ENCODE measurements around the gene RPS2.
"Not testable (repeated sequence)": the region's sequence is repeated elsewhere in the genome, so short reads cannot be mapped to it uniquely, and the experiment has no call there.

RPS2 gene

DNA sequence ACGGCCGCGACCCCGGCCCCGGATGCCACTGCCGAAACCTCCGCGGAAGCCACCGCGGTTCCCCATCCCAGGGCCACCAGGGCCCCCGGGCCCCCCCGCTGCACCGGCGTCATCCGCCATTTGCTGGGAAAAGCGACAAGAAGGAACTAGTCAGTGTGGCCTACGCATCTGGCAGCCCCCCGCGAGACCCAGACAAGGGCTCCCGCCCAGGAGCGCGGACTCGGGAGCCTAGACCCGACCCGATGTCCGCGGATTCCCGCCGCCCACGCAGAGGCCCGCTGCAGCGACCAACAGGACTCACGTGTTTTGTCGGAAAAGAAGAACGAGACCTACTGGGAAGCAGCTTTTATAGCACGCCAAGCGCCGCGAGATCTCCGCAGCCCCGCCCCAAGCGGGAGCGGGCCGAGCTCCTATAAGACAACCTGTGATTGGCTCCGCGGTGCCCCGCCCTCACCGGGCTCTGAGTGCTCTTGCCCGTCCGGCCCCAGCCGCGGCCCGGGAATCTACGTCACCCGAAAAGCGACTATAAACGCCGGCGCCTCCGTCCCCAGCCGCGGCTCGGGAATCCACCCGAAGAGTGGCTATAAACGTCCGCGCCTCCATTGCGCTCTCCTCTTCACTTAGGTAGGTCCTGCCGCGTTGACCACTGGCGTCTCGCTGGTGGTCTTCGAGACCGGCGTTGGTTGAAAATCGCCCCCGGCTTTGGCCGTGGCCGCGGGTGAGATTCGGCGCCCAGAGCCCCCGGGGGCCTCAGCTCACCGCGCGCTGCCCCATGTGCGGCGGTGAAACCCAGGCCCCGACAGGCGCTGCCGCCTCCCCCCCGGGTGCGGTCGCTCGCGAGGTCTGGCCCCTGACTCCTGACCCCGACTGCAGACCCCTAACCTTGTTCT is at the start of gene RPS2:
RPS2 (minus strand) TSS at position 321 of the 890 bp plus-strand sequence; CDS start at position 120, 201 bp downstream.
- DNase-seq (ENCODE audit: insufficient read length, low spot score), result peak; percentile 98
- no peak for FAIRE-seq

DNA sequence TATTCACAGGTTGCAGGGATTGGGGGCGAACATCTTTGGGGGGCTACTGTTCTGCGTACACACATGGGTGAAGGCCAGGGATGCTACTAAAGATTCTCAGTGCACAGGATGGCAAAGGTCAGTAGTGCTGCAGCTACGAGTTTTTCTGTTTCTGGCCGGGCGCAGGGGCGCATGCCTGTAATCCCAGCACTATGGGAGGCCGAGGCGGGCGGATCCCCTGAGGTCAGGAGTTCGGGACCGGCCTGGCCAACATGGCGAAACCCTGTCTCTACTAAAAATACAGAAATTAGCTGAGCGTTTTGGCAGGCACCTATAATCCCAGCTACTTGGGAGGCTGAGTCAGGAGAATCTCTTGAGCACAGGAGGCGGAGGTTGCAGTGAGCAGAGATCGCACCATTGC is 48.9 kb upstream of the RPS2 start:
- FAIRE-seq (no peak), DNase-seq (ENCODE audit: insufficient read length, low spot score) (no peak)

DNA sequence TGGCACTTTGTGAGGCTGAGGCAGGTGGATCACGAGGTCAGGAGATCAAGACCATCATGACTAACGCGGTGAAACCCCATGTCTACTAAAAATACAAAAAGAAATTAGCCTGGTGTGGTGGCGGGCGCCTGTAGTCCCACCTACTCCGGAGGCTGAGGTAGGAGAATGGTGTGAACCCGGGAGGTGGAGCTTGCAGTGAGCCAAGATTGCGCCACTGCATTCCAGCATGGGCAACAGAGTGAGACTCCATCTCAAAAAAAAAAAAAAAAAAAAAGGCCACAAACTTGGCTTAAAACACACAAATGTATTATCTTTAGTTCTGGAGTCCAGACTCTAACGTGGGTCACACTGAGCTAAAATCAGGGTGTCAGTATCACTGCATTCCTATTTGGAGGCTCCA is 47.1 kb upstream of the RPS2 start:
- DNase-seq (ENCODE audit: insufficient read length, low spot score); FAIRE-seq: not testable (repeated sequence)

DNA sequence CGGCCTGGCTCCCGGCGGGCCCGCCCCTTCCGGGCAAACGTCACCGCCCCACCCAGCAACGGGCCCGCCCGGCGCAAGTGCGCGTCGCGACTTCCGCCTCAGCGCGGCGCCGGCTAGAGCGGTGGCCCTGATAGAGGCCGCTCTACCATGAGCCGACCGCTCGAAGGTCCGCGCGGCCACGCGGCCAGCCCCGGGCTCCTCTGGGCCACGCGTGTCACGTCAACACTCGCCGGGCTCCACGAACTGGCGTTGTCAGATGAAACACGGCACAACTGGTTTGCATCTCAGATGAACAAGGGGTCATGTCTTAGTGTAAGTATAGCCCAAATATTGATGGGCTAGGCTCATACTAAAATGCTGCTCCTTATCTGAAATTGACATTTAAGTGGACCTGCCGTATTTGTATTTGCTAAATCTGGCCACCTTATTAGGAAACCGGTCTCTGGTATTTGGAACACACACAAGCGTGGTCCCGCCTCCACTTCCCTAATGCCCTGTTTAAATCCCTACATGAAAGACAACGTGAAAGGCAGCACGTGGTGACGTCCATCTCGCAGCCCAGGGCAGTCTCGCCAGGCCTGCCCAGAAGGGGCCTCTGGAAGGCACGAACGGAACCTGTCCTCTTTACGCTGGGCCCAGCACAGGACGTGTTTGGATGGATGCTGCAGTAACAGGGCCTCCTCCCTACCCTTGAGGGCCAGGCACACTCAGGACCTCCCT is 45.3 kb upstream of the RPS2 start, which contains the start of gene ZNF598:
ZNF598 (minus strand) TSS at position 31 of the 720 bp plus-strand sequence.
- DNase-seq (ENCODE audit: insufficient read length, low spot score) (peak; percentile 92), FAIRE-seq (peak; percentile 88)

DNA sequence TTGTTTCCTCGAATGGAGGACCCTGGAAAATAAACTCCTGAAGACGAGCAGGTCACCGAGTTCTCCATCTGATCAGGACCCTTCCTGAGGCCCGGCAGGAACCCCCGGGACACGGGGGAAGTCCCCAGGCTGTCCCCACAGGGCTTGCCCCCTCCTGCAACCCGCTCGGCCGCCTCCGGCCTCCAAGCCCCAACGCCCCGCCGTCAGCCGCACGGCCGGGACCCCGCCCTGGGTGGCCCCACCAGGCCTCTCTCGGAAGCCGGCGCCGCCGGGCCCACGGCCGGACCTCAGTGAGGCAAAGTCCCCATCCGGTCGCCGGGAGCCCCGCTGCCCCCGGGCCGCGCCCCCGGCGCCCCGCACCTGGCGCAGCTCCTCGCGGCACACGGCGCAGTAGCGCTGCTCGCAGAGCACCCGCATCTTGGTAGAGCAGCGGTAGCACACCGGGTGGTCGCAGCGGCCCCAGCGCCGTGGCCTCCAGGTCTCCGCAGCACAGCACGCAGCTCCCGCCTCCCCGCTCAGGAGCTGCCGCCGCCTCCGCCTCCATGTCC is 44.6 kb upstream of the RPS2 start:
- FAIRE-seq (no peak), DNase-seq (ENCODE audit: insufficient read length, low spot score) (no peak)

DNA sequence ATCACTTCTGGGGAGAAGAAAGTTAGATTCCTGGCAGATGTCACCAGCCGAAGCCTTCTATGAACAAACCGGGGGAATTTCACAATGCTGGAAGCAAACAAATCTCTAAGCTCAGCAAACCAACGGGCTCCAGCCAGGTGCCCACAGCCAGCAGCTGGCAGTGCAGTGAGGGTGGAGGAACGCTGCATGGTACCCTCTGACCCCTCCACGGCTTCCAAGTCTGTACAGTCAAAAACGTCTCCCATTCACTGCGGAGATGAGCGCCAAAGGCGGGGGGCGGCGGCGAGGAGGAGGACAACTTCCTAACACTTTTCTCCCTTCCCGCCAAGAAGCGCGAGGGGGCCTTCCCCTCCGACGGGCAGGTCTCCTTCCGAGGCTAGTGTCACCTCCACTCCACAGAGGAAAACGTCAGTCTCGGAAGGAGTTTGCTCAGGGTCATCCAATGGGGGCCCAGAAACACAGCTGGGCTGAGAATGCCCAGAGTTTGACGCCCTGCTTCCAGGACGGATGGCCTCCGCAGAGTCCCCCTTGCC is 44.1 kb upstream of the RPS2 start:
- DNase-seq (ENCODE audit: insufficient read length, low spot score), result no peak
- FAIRE-seq, result peak; percentile 4

DNA sequence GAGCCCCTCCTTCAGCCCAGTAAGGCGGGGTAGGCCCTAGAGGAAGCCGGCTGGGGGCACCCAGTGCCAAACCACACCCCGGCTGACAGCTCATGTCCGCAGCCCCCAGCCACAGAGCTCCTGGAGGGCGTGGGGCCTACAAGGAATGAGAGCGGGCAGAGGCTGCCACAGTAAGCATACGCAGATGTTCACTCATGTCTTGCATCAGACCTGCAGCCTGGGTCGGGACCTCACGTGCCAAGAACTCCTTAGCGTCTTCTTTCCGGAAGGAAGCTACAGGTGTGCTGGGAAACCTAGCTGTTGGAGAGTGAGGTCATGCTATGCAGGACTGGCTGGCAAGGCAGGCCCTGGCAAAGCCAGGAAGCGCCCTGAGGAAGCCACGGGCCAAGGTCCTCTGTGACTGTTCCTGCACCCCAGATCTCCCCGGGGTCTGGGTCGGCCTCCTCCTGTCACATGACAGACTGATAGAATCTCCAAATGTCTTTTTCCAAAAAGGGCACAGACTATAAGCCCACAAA is 43.4 kb upstream of the RPS2 start:
- DNase-seq (ENCODE audit: insufficient read length, low spot score), result no peak

DNA sequence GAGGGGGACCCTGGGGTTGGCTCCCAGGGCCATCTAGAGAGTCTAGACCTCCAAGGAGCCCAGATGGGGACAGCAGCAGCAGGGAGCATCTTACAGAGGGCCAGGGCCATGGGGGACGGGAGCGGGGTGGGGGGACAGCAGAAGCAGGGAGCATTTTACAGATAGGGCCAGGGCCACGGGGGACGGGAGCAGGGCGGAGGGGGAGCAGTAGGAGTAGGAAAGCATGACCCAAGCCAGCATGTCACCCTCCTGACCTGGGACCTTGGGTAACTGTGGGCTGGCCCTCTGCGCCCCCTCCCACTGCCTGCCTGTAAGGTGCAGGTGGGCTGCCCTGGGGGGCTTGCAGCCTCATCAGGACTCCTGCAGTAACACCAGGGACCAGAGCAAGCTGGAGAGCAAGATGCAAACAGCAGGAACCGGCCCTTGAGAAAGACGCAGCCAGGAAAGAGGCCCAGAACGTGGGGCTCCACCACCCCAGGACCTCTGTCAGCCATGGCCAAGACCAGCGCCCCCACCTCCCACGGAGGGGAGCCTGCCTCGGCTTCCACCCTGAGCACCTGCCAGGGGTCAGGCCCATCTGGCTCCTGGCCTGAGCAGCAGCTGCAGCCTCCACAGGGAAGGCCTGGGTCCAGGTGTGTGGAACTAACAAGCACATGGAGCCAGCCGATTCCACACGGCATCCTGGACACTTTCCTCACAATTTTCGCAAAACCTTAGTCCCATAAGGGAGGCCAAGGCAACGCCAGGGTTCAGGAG is 42.6 kb upstream of the RPS2 start:
- no peak for FAIRE-seq
- no peak for DNase-seq (ENCODE audit: insufficient read length, low spot score)

More for the DNA sequence above, 43.4 kb upstream of the RPS2 start:
- no peak for FAIRE-seq

DNA sequence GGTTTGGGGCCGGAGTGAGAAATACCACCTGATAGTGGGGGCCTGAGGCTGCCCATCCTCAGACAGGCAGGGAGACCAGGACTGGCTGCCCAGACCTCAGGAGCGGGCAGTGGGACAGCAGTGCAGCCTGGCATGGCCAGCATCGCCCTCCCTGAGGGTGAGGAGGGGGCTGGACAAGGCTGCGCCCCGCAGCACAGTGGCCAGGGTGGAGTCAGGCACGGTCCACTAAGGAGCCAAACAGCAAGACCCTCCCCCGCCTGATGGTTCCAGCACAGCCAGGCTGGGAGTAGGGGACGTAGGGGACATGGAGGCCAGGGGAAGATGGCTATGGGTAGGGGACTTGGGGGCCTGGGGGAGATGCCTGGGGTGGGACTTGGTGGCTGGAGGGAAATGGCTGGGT is 41.7 kb upstream of the RPS2 start:
- no peak for DNase-seq (ENCODE audit: insufficient read length, low spot score)

DNA sequence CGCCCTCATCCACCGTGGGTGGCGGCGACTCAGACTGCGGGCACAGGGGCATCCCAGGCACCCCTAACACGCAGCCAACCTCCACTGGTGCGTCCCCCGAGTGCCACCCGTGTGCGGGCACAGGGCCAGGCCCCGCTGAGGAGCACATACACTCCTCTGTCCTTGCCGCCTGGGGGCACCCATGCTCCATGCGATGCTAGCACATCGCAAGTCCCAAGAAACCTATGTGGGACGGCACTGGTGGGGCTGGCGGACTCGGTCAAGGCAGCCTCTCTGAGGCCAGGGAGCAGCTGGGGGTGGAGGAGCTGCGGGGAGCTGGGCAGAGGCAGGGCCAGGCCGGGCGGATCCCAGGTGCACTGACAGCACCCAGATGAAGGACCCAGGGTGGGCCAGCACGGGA is 41.0 kb upstream of the RPS2 start:
- DNase-seq (ENCODE audit: insufficient read length, low spot score) (no peak), FAIRE-seq (no peak)

More for the DNA sequence above, 41.7 kb upstream of the RPS2 start:
- no peak for FAIRE-seq

DNA sequence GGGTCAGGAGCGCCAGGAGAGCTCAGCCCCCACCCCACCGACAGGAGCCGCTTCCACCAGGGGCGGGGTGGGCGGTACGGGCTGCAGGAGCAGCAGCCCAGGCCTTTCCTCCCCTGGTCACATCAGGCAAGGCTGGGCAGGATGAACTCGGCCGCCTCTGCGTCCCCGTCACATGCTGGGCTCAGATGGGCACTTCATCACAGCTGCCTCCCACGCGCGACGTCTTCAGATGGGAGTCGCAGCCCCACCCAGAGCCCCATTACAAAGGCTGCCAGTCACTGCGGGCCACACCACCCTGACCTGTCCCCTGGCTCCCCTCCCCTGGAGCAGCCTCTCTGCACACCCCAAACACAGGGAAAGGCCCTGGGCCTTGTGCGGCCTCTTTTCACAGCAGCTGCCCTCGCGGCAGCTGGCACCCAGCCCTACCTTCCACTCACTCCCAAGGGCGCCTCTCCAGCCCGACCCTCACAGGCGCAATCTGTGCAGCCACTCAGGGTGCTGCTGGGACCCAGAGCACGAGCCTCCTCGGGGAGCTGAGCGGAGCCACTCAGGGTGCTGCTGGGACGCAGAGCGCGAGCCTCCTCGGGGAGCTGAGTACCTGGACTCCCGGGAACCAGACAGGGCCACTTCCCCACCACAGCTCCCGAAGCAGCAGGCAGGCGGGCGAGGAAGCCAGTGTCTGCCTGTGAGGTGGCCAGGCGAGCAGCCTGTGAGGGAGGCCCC is 40.3 kb upstream of the RPS2 start:
- FAIRE-seq, result no peak

DNA sequence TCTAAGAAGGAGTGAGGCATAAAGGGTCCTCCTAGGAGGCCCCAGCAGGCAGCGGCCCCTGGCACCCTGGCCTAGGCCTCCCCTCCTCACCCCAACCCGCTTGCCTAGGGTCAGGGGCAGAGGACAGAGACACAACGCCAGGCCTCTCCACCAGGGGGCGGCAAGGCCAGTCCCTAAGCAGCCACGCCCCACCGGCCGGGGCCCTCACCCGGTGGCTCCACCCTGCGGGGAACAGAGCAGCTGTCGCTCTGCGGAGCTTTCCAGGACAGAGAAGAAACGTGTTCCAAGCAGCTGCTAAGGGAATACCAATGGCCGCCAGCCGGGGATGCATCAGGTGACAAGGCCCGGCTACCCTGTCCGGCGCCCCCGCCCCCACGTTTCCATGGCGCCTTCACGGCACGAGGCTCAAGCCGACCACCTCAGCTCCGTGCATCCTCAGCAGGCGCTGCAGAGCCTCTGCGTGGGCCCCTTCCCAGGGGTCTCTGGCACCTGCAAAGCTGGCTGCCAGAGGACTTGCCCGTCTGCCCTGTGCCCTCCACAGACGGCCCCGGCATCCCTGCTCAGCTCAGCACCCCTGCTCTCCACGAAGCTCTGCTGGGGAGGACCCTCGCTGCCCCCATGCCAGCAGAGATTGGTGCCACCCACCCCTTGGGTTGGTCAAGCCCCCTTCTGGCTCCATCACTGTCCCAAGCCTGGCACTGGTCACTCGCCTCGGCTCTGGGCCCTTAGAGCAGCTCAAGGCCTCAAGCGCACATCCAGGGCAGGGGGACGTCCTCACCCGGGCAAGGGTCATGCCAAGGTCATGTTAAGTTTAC is 39.4 kb upstream of the RPS2 start:
- peak; percentile 52 for FAIRE-seq
- peak; percentile 77 for DNase-seq (ENCODE audit: insufficient read length, low spot score)

More for the DNA sequence above, 40.3 kb upstream of the RPS2 start:
- DNase-seq (ENCODE audit: insufficient read length, low spot score), result no peak

DNA sequence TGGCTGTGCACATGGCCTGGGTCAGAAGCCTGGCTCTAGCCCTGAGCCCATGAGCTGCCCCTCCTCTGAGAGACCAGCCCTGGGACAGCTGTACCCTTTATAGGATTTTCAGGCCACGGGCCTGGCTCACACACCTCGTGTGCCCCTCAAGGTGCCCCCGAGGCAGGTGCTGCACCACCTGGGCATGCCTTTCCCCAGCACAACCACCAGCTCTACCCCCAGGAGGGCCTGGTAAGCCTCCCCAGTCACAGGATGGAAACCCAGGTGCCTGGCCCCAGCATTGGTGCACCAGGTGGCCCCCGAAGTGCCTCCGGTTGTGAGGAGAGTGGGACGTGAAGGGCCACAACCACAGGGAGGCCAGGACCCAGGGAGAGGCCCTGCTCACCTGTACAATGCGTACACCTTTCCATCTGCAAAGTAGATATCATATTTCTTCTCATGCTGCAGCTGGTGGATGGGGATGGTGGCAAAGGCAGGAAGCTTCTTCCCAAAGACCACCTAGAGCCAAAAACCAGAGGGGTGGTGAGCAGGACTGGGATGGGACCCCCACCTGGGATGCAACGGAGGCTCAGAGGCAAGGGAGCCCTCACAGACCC is 38.7 kb upstream of the RPS2 start:
- FAIRE-seq (no peak), DNase-seq (ENCODE audit: insufficient read length, low spot score) (no peak)

DNA sequence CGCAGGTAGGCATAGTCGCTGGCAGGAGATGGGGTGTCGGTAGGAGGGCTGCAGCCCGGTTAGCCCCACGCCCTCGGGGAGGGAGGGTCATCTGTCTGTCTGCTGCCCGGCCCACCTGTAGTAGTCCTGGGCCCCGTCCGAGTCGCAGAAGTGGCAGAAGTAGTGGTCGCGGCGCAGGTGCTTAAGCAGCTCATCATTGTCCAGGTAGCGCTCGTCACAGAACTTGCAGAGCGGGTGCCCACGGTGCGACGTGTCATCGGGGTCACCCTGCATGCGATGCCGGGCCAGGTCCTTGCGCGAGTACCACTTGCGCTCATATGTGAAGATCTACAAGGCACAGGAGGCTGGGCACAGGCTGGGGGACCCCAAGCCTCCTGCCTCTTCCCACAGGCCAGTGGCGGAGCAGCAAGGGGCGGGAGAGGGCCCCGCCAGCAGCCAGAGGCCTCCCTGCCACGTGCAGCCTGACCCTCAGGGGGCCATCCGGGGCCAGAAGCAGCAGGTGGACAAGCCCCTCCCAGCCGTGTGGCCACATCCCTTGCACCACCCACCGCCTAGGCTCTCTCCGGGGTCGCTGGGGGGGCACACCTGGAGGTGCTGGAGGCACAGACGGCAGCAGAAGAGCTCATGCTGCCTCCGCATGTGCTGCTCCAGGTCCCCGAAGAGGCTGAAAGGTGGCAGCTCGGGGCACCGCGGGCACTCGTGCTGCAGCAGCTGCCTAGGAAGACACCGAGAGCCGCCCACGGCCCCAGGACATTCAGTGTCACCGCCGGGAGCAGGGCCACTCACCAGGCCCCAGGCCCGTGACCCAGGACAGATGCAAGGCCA is 38.0 kb upstream of the RPS2 start:
- FAIRE-seq, result no peak
- DNase-seq (ENCODE audit: insufficient read length, low spot score), result no peak

DNA sequence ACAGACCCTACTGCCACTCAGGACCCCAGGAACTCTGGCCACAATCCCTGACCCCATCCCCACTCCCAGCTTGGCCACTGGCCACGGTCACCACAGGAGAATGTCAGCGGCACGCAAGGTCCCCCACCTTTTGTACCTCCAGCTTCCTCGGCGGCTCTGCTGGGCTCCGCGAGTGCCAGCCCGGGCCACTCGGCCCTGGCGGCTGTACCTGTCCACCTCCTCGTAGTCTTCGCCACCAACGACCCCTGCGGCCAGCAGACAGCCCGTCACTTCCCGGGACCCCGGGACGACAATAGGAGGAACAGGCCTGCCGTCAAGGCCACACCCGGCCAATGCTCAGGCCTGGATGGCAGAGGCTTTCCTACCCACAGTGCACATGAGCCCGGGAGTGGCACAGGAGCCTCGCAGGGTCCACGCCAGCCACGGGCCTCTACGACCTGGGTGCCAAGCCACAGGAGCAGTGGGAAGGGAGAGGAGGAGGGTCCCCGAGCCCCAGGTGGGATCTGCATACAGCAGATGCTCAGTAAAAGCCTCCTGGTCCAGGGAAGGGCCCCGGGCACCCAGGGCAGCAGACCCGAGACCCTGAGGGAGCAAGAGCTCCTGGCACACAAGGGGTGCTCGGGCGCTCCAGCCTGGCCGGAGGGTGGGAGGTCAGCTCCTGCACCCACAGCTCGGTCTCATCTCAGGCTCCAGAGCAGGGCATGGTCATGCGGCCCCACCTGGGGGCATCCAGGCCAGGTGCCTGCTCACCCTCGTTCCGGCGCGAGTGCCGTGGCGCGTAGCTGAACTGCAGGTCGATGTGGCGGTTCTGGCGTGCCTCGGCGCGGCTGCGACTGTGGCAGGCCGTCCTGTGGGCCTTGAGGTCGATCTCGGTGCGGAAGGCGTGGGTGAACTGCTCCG is 37.1 kb upstream of the RPS2 start:
- DNase-seq (ENCODE audit: insufficient read length, low spot score), result no peak
- no peak for FAIRE-seq

DNA sequence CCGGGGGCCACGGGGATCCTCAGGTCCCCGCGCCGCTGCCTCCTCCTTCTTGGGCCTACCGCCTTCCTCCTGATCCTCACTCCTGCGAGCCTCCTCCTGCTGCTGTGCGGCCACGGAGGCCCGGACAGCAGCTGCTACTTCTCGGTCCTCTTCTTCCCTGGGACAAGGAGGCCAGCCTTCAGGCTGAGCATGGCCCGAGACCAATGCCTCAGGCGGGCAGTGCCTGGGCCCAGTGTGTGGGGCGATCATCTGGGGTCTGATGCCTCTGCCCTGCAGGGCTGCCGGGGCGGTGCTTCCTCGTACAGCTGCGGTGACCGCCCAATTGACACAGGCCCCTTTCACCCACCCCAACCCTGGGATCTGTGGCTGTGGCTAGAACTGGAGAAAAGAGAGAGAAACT is 36.4 kb upstream of the RPS2 start:
- DNase-seq (ENCODE audit: insufficient read length, low spot score) (no peak), FAIRE-seq (no peak)

Data from HTR-8/SVneo (cell line).